SK-N-SH (cell line): ENCODE results near the gene LRRC30. TPM values are rescaled to one million over a fixed set of nuclear protein-coding genes. Genes with fewer than 3 reads are reported as not detected.

ENCODE experiments used
- CTCF ChIA-PET: fragments of 300-600, 350-600 bp; formaldehyde crosslinking; extraction: SDS; loops from one replicate; lab custom pipeline; 2021; lab: Yijun Ruan, JAX
- POLR2A ChIA-PET: fragments of 350-600 bp; sonication (Branson Sonifier 250); formaldehyde crosslinking; extraction: SDS; loops from one replicate; lab custom pipeline; 2020; ENCODE audit warnings: antibody characterized with exemption, inconsistent platforms; lab: Yijun Ruan, JAX
- DNase-seq: peaks from one replicate; pipeline ENCODE4 v3.0.0; 2012
- H2AFZ ChIP-seq: fragments of 200-600 bp; sonication (generic); 2 replicates; pipeline ENCODE4 v1.8.1; 2016; ENCODE audit warnings: antibody characterized with exemption, mild to moderate bottlenecking, low read depth
- H3F3A ChIP-seq: fragments of 200-600 bp; sonication (generic); replicated peaks from 2 replicates; pipeline ENCODE3; 2016; ENCODE audit warnings: antibody characterized with exemption, mild to moderate bottlenecking; ENCODE audit not compliant: insufficient read depth
- H3K27ac ChIP-seq, 2 experiments: fragments of 200-500 bp in 1 of 2; fragments of 200-600 bp in 1 of 2; sonication (Bioruptor generic) in 1 of 2; sonication (generic), shearing (Covaris generic) in 1 of 2; 2 replicates each; pipeline versions ENCODE4 v1.5.1 to v1.6.1; 2014 to 2016; ENCODE audit warnings: low read depth in 2 of 2, inconsistent platforms in 1 of 2, low read length in 1 of 2, mild to moderate bottlenecking in 1 of 2, mixed read lengths in 1 of 2
- H3K27me3 ChIP-seq: fragments of 200-600 bp; sonication (generic), shearing (Covaris generic); 2 replicates; pipeline ENCODE4 v1.6.1; 2016; ENCODE audit warnings: mixed run types; ENCODE audit not compliant: insufficient read depth
- H3K36me3 ChIP-seq, 2 experiments: fragments of 200-500 bp in 1 of 2; fragments of 200-600 bp in 1 of 2; sonication (Bioruptor generic) in 1 of 2; sonication (generic) in 1 of 2; replicated peaks in 1 of 2; 2 replicates each; pipeline versions ENCODE3 to v1.5.1; 2014 to 2016; ENCODE audit warnings: low read length in 1 of 2, mild to moderate bottlenecking in 1 of 2; ENCODE audit not compliant: insufficient read depth in 2 of 2, control insufficient read depth in 1 of 2
- H3K4me1 ChIP-seq, 2 experiments: fragments of 200-500 bp in 1 of 2; fragments of 200-600 bp in 1 of 2; sonication (Bioruptor generic) in 1 of 2; sonication (generic), shearing (Covaris generic) in 1 of 2; 2 replicates each; pipeline versions ENCODE4 v1.5.1 to v1.6.1; 2014 to 2016; ENCODE audit warnings: low read depth in 1 of 2, low read length in 1 of 2, mixed run types in 1 of 2; ENCODE audit not compliant: insufficient read depth in 2 of 2, control insufficient read depth in 1 of 2
- H3K4me2 ChIP-seq: fragments of 200-600 bp; sonication (generic), shearing (Covaris generic); 2 replicates; pipeline ENCODE4 v1.6.1; 2017; ENCODE audit warnings: mixed run types
- H3K4me3 ChIP-seq, 2 experiments: fragments of 200-500 bp in 1 of 2; fragments of 200-600 bp in 1 of 2; sonication (Bioruptor generic) in 1 of 2; sonication (generic), shearing (Covaris generic) in 1 of 2; 2 replicates each; pipeline versions ENCODE4 v1.5.1 to v1.8.1; 2014 to 2016; ENCODE audit warnings: low read depth in 2 of 2, inconsistent platforms in 1 of 2, low read length in 1 of 2, mild to moderate bottlenecking in 1 of 2, mixed read lengths in 1 of 2, moderate library complexity in 1 of 2
- H3K79me2 ChIP-seq: fragments of 200-600 bp; sonication (generic); 2 replicates; pipeline ENCODE4 v1.8.1; 2017; ENCODE audit warnings: mild to moderate bottlenecking; ENCODE audit not compliant: insufficient read depth
- H3K9ac ChIP-seq: fragments of 200-600 bp; sonication (generic); 2 replicates; pipeline ENCODE4 v1.6.1; 2017; ENCODE audit warnings: mixed run types
- H3K9me2 ChIP-seq: fragments of 200-600 bp; sonication (generic); 2 replicates; pipeline ENCODE4 v1.6.1; 2017; ENCODE audit warnings: mixed run types
- H3K9me3 ChIP-seq: fragments of 200-600 bp; sonication (generic); 2 replicates; pipeline ENCODE4 v1.6.1; 2017; ENCODE audit warnings: mixed run types, mild to moderate bottlenecking, moderate library complexity
- H4K20me1 ChIP-seq: fragments of 200-600 bp; sonication (generic); 2 replicates; pipeline ENCODE4 v1.6.1; 2017; ENCODE audit warnings: mild to moderate bottlenecking, mixed run types; ENCODE audit not compliant: insufficient read depth
- CTCF ChIP-seq: fragments of 200-600 bp; sonication (generic); IDR thresholded peaks from 2 replicates; pipeline ENCODE4 v1.6.1; 2017; ENCODE audit warnings: antibody characterized with exemption, mild to moderate bottlenecking, moderate library complexity
- EZH2phosphoT487 ChIP-seq: fragments of 200-600 bp; sonication (generic); IDR thresholded peaks from 2 replicates; pipeline ENCODE4 v1.6.1; 2017; ENCODE audit warnings: low read depth, mixed run types, mild to moderate bottlenecking, antibody characterized with exemption, moderate library complexity, borderline replicate concordance
- FOSL2 ChIP-seq: IDR thresholded peaks from 2 replicates; pipeline ENCODE4 v1.4.0; 2012; ENCODE audit warnings: low read depth, mild to moderate bottlenecking, moderate library complexity, borderline replicate concordance
- GABPA ChIP-seq: IDR thresholded peaks from 2 replicates; pipeline ENCODE4 v1.4.0; 2012; ENCODE audit warnings: low read depth, mild to moderate bottlenecking
- IRF3 ChIP-seq: fragments of 150-350 bp; IDR thresholded peaks from 2 replicates; pipeline ENCODE4 v1.6.1; 2016; ENCODE audit warnings: mild to moderate bottlenecking, low read depth, low read length
- MEF2A ChIP-seq: IDR thresholded peaks from 2 replicates; pipeline ENCODE4 v1.4.0; 2012; ENCODE audit warnings: low read depth, borderline replicate concordance
- MXI1 ChIP-seq: IDR thresholded peaks from 2 replicates; pipeline ENCODE4 v1.6.1; 2012; ENCODE audit warnings: mild to moderate bottlenecking, low read depth, low read length, improper control_type of control experiment
- POLR2AphosphoS5 ChIP-seq: IDR thresholded peaks from 2 replicates; pipeline ENCODE4 v1.6.1; 2012; ENCODE audit warnings: low read depth, low read length
- REST ChIP-seq: IDR thresholded peaks from 2 replicates; pipeline ENCODE4 v1.6.1; 2012; ENCODE audit warnings: mild to moderate bottlenecking, low read depth, low read length, moderate library complexity
- RFX5 ChIP-seq: IDR thresholded peaks from 2 replicates; pipeline ENCODE4 v1.6.1; 2012; ENCODE audit warnings: mild to moderate bottlenecking, improper control_type of control experiment, low read length
- SMC3 ChIP-seq: IDR thresholded peaks from 2 replicates; pipeline ENCODE4 v1.6.1; 2012; ENCODE audit warnings: low read depth, low read length, improper control_type of control experiment
- TCF12 ChIP-seq: IDR thresholded peaks from 2 replicates; pipeline ENCODE4 v1.4.0; 2012
- TEAD4 ChIP-seq: IDR thresholded peaks from 2 replicates; pipeline ENCODE4 v1.4.0; 2012; ENCODE audit warnings: mild to moderate bottlenecking, borderline replicate concordance; ENCODE audit not compliant: insufficient read depth
- USF2 ChIP-seq: fragments of 150-350 bp; IDR thresholded peaks from 2 replicates; pipeline ENCODE4 v1.6.1; 2017; ENCODE audit warnings: antibody characterized with exemption, low read length, low read depth, borderline replicate concordance
- ZBTB33 ChIP-seq: IDR thresholded peaks from 2 replicates; pipeline ENCODE4 v1.4.0; 2012; ENCODE audit warnings: low read depth, borderline replicate concordance
- WGBS: methylation state at CpG from one replicate; pipeline ENCODE4 v1.1.6; 2017; ENCODE audit warnings: low lambda C conversion rate; 5-methylcytosine and 5-hydroxymethylcytosine counted together
- polyA plus RNA-seq, 3 experiments: library from polyadenylated mRNA; depleted of rRNA; stranded (reverse); fragments of >200 nt; gene quantifications; 2 replicates each; pipeline ENCODE4 v1.2.3, GENCODE V29; 2012

Gene LRRC30
- polyA plus RNA-seq, 1 of the 3 experiments (the other 2 are of a cell fraction): not detected

GRCh38 chr18:7237673-7238272 is 6.9 kb downstream of the LRRC30 start (continued):
- TF ChIP-seq REST: no peak
- no peak for TF ChIP-seq POLR2AphosphoS5
- TF ChIP-seq RFX5: no peak
- TF ChIP-seq FOSL2: no peak
- TF ChIP-seq TCF12: no peak
- no peak for TF ChIP-seq CTCF
- TF ChIP-seq ZBTB33: no peak
- no peak for TF ChIP-seq IRF3
- no peak for TF ChIP-seq EZH2phosphoT487
- TF ChIP-seq TEAD4: no peak
- TF ChIP-seq, all 33 proteins: peak for 6

GRCh38 chr18:7242926-7243325 is 12.0 kb downstream of the LRRC30 start:
- no peaks in the 10 kb centered on the region for H4K20me1 ChIP-seq
- H3K36me3 ChIP-seq: no peaks in the 10 kb centered on the region
- no peak overlapping the region for H3K27ac ChIP-seq
- H3K9me3 ChIP-seq: no peaks in the 10 kb centered on the region
- H3K9me2 ChIP-seq: no peaks in the 10 kb centered on the region
- no peaks in the 10 kb centered on the region for H3K27me3 ChIP-seq
- ChIA-PET POLR2A (no interaction called here), CTCF (interaction anchor here (1.0 to 1.2 kb wide), 2 partner anchors 9 to 20 kb away, joined by 3 read pairs; no protein-coding TSS in a partner anchor)
- no peaks in the 10 kb centered on the region for H3K79me2 ChIP-seq
- H3K4me3 ChIP-seq: no peak overlapping the region
- H3K4me1 ChIP-seq: peaks cover 0 to 6% of the 10 kb centered on the region in 2 experiments; a peak in 2 of 4 replicates
- TF ChIP-seq POLR2AphosphoS5 (no peak), FOSL2 (no peak), CTCF (no peak), GABPA (no peak), SMC3 (no peak), MXI1 (no peak), MEF2A (no peak), USF2 (no peak)
- no peak for DNase-seq
- WGBS: 59% methylated on average over 4 of the region's 4 CpGs
- H3K9ac ChIP-seq: no peak overlapping the region
- H3F3A ChIP-seq: no peaks in the 10 kb centered on the region
- H3K4me2 ChIP-seq: no peak overlapping the region
- no peak overlapping the region for H2AFZ ChIP-seq
